Stimulated activated CD8-positive, alpha-beta memory T cell treated with anti-CD3 and anti-CD28 coated beads, Interleukin-7, amount 100 ng/mL, for 24 hours (primary cell): ENCODE measurements around the gene NME8.

Experiments used
- DNase-seq: peaks from one replicate; pipeline ENCODE4 v3.0.0-alpha.2; 2020; ENCODE audit warnings: low read depth

NME8 gene

DNA sequence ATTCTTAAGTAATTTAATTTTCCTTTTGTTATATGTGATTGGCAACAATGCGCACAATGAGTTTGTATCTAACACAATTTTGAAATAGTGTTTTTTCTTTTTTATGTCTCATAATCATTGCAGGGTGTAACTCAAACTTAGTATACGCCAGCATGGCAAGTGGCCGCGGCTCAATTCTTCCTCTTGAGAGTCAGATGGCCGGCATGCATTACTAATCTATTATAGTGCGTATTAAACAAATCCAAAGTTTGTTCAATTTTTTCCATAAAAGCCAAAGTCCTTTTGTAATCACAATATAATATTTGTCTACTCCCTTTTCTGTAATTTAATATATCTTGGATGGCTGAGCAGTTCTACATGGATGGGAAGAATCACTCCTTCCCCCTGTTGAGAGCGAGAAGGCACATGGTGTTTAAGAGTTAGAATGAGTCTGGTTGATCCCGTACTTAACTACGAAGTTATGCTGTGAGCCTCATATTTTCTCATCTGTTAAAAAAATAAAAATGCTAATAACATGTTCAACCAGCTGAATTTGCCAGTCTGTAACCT lies 84.7 kb downstream of the NME8 start:
- no peak for DNase-seq

DNA sequence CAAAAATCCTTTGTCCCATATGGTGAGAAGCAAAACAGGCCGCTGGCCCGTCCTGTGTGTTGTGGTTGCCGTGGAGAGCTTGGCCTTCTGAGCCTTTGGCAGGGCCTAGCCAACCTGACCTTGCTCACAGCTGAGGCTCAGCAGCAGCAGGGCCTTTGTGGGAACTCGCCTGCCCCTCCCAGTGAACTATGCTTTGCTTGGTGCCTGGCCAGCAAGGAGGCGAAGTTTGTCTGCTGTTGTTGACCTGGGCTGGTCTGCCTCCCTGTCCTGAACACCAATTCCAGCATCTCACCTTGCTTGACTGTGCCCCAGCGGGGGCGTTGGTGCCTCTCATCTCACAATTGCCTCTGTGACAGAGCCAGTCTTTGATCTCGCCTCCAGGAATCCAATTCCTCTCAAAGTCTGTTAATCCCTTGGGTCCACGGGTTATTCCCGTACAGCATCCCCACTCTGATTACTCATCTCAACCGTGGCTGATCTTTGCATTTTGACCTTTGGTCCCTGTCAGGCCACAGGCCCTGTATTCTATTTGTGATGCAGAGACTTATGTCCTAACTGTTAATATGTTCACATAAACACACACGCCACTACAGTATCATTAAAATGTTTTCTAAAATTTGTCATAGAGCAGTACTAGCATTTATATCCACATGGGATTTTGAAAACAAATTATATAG lies 94.7 kb downstream of the NME8 start:
- DNase-seq, result no peak

DNA sequence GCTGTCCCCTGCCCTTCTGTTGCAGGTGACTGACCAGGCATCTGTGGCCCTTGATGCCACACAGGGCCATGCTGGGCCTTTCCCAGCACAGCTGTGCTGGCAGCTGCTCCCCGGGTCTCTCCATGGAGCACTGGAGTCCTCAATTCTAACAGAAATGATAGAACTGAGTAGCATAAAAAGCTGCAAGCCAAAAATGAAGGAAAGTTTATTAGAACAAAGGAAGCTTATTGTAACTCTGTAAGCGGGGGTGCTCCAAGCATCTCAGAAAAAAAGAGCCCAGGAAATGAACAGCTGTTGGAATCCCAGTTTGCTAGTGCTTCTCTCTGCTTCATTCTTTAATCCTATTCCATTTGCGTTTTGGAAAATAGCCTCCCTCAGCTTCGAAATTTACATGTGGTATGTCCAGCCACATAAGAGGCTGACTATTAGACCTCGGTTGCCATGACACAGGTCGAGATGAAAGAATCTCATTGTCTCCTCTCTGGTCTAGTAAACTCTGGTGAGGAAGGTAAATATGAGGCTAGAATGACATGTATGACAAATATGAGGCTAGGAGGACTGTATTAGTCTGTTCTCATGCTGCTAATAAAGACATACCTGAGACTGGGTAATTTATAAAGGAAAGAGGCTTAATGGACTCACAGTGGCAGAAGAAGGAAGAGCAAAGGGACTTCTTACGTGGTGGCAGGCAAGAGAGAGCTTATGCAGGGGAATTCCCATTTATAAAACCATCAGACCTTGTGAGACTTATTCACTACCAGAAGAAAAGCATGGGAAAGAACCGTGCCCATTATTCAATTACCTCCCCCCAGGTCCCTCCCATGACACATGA lies 95.7 kb downstream of the NME8 start:
- DNase-seq, result no peak

DNA sequence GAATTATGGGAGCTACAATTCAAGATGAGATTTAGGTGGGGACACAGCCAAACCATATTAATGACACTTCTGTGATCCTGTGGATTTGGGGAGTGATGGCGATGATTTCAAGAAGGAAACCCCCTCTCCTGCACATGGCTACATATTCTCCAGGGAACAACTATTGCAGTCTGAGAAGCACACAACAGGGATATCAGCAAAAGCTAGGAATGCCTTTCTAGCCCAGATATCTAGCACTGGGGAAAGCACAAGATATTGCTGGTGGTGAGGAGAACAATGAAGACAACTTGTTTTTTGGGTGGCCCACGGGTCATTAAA lies 96.3 kb downstream of the NME8 start:
- DNase-seq, result no peak

DNA sequence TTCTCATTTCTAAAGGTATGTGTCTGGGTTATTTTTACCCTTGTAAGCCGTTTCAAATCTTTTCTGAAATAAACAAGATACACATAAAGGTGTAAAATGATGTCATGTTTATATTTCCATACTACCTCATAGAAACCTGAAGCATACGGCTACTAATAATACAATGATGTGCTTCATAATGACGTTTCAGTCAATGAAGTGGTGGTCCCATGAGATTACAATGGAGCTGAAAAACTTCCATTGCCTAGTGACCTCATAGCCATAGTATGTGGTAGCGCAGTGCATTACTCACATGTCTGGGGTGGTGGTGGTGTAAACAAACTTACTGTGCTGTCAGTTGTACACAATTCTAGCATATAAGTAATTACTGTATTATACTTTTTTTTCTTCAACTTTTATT lies 96.9 kb downstream of the NME8 start:
- DNase-seq, result no peak

DNA sequence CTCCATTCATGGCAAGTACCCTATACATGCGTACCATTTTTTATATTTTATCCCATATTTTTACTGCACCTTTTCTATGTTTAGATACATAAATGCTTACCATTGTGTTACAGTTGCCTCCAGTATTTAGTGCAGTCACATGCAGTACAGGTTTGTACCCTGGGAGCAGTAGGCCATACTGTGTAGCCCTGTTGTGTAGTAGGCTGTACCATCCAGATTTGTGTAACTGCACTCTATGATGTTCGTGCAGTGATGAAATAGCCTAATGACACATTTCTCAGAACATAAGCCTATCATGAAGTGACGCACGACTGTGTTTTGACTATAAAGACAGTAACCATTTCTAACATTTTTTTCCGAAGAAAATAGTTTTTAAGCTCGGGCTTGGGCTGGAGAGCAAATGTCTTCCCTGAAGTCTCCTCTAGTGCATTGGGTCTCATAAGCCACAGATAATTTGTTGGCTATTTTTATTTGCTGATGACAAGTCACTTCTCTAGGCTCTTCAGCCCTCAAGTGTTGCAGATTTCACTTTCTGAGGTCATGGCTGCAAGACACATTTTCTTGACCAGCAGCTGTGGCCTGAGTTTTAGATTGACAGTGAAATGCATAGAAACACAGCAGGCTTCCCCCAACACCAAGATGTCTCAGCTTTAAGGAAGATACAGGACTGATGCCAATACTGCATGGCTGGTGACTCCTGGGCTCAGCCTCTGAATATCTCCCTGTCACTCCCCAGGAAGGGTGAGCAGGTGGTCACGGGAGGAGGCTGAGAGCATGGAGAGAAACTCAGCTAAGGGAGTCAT lies 98.9 kb downstream of the NME8 start:
- no peak for DNase-seq

DNA sequence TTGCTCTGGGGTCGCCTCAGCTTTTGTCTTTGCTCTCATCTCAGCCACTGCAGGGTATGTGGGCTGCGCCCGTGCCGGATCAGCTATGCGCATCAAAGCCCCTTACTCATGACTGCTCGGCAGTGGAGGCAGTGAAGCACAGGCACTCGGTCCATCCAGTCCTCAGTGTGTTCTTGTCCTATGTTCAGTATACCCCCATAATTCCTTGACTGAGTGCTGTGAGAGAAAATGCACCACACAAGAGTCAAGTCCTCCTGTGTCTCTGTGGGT lies 99.5 kb downstream of the NME8 start:
- DNase-seq, result no peak
